HepG2 (cell line): ENCODE measurements around the gene C3orf22.

Experiments
- CTCF ChIP-seq: sonication (generic); formaldehyde crosslinking; IDR thresholded peaks from 2 replicates; pipeline ENCODE4 v1.5.0; 2020; ENCODE audit warnings: mild to moderate bottlenecking, missing genetic modification reagents, moderate library complexity
- GATA4 ChIP-seq: sonication (generic); IDR thresholded peaks from 2 replicates; pipeline ENCODE4 v1.6.1; 2016; ENCODE audit warnings: antibody characterized with exemption, low read depth, borderline replicate concordance
- RBAK ChIP-seq: sonication (generic); formaldehyde crosslinking; IDR thresholded peaks from 2 replicates; pipeline ENCODE4 v1.5.1; 2020; ENCODE audit warnings: mild to moderate bottlenecking, missing genetic modification reagents

GRCh38 chr3:126517986-126518778, 40.5 kb downstream of the C3orf22 start:
- TF ChIP-seq CTCF (peak; percentile 34; the same call in 1 of the 2 replicates), RBAK (CRISPR knock-in tag) (no peak), GATA4 (no peak)
